Activated T-cell treated with anti-CD3 and anti-CD28 coated beads, Interleukin-2, amount 50 U/mL, for 4 hours (primary cell): ENCODE results near the gene LIPI. TPM values are rescaled to one million over a fixed set of nuclear protein-coding genes. Genes with fewer than 3 reads are reported as not detected.
"Not testable (repeated sequence)": the region's sequence is repeated elsewhere in the genome, so short reads cannot be mapped to it uniquely, and the experiment has no call there.

Experiments
- ATAC-seq, 2 donors: fragments of 200-7000 bp; cut with Tn5 transposase; one replicate each; pipeline ENCODE4 v1.10.0; 2021
- DNase-seq: peaks from one replicate; pipeline ENCODE4 v3.0.0-alpha.2; 2020
- H3K27me3 Mint-ChIP-seq: one replicate; pipeline ENCODE4 v1.8.0; 2021; ENCODE audit warnings: low read depth, mixed read lengths
- H3K36me3 Mint-ChIP-seq: one replicate; pipeline ENCODE4 v1.8.0; 2022; ENCODE audit warnings: mixed read lengths; ENCODE audit not compliant: insufficient read depth
- H3K4me1 Mint-ChIP-seq: one replicate; pipeline ENCODE4 v1.8.0; 2021; ENCODE audit warnings: low read depth, mixed read lengths
- H3K4me3 Mint-ChIP-seq: one replicate; pipeline ENCODE4 v1.8.0; 2021; ENCODE audit warnings: mild to moderate bottlenecking, moderate library complexity, mixed read lengths
- H3K9me3 Mint-ChIP-seq: one replicate; pipeline ENCODE4 v1.8.0; 2021; ENCODE audit warnings: mixed read lengths
- total RNA-seq, 3 donors: library from RNA; stranded (reverse); gene quantifications; one replicate each; pipeline ENCODE4 v1.2.1, GENCODE V29; 2021

LIPI gene
- total RNA-seq, 3 donors from 2014 or later, result not detected

GRCh38 chr21:14096172-14096571 is 114.6 kb downstream of the LIPI start:
- DNase-seq (no peak), ATAC-seq (no peak)
- Mint-ChIP-seq H3K36me3 (peaks cover 9% of the 10 kb centered on the region), H3K4me3 (no peak overlapping the region), H3K4me1 (no peaks in the 10 kb centered on the region), H3K9me3 (no peaks in the 10 kb centered on the region), H3K27me3 (no peaks in the 10 kb centered on the region)

GRCh38 chr21:14095056-14095455 is 115.7 kb downstream of the LIPI start:
- Mint-ChIP-seq H3K36me3 (peaks cover 9% of the 10 kb centered on the region), H3K27me3 (no peaks in the 10 kb centered on the region), H3K9me3 (no peaks in the 10 kb centered on the region), H3K4me3 (no peak overlapping the region), H3K4me1 (no peaks in the 10 kb centered on the region)
- ATAC-seq (no peak), DNase-seq (no peak)

DNA sequence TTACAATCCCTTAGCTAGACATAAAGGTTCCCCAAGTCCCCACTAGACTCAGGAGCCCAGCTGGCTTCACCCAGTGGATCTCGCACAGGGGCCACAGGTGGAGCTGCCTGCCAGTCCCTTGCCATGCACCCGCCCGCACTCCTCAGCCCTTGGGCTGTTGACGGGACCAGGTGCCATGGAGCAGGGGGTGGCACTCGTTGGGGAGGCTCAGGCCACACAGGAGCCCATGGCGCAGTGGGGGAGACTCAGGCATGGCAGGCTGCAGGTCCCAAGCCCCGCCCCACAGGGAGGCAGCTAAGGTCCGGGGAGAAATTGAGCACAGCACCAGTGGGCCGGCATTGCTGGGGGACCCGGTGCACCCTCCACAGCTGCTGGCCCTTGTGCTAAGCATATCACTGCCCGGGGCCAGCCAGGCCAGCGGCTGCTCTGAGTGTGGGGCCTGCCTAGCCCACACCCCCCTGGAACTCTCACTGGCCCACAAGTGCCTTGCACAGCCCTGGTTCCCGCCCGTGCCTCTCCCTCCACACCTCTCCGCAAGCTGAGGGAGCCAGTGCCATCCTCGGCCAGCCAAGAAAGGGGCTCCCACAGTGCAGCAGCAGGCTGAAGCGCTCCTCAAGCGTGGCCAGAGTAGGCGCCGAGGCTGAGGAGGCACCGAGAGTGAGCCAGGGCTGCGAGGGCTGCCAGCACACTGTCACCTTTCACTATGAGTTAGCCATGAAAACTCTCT is 117.8 kb downstream of the LIPI start:
- Mint-ChIP-seq H3K9me3 (no peaks in the 10 kb centered on the region), H3K36me3 (peaks cover 6% of the 10 kb centered on the region), H3K27me3 (no peaks in the 10 kb centered on the region), H3K4me3 (no peak overlapping the region), H3K4me1 (no peaks in the 10 kb centered on the region)
- DNase-seq, result no peak
- no peak for ATAC-seq

DNA sequence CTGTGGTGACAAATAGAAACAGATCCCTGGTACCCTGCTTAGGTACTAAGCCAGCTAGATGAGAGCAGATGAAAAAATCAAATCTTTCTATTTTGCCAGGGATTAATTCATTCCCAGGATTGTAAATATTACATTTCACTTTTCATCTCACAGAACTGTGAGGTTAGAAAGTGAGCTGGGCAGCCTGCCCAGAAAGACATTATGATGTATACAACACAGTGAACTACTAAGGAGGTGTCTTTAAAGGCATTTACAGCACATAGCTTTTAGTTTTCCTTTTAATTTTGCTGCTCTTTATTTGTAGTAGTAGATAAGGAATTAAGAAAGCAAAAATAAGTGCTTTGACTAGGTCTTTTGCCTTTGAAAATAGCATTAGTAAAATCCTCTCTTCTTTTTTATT is 120.6 kb downstream of the LIPI start:
- DNase-seq, ATAC-seq, H3K4me3 Mint-ChIP-seq, H3K36me3 Mint-ChIP-seq, H3K4me1 Mint-ChIP-seq, H3K9me3 Mint-ChIP-seq, H3K27me3 Mint-ChIP-seq: not testable (repeated sequence)

DNA sequence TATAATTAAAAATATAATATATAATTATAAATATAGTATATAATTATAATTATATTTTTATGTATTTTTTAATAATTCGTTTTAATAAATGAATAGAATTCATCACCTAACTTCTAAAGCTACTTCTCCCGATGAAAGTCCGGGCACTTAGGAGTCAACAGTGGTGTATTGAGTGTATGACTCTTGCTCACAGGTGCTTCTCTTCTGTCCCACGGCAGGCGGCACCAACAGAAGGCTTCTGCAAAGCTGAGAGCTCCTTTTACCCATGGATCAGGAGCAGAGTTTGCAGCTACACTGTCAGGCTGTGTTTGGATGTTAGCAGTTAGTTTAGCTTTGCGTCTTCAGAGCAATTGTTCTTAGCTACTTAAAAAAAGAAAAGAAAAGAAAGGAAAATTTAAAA is 122.4 kb downstream of the LIPI start:
- H3K4me1 Mint-ChIP-seq, result no peaks in the 10 kb centered on the region
- H3K27me3 Mint-ChIP-seq, result no peaks in the 10 kb centered on the region
- H3K4me3 Mint-ChIP-seq, result no peak overlapping the region
- ATAC-seq, result no peak
- H3K9me3 Mint-ChIP-seq, result no peaks in the 10 kb centered on the region
- H3K36me3 Mint-ChIP-seq, result no peaks in the 10 kb centered on the region
- DNase-seq, result no peak

GRCh38 chr21:14086553-14086952 is 124.2 kb downstream of the LIPI start:
- no peaks in the 10 kb centered on the region for H3K4me1 Mint-ChIP-seq
- ATAC-seq (peak in 1 of 2 donors; percentile 57), DNase-seq (no peak)
- no peak overlapping the region for H3K4me3 Mint-ChIP-seq
- no peaks in the 10 kb centered on the region for H3K27me3 Mint-ChIP-seq
- H3K9me3 Mint-ChIP-seq, result no peaks in the 10 kb centered on the region
- no peaks in the 10 kb centered on the region for H3K36me3 Mint-ChIP-seq

DNA sequence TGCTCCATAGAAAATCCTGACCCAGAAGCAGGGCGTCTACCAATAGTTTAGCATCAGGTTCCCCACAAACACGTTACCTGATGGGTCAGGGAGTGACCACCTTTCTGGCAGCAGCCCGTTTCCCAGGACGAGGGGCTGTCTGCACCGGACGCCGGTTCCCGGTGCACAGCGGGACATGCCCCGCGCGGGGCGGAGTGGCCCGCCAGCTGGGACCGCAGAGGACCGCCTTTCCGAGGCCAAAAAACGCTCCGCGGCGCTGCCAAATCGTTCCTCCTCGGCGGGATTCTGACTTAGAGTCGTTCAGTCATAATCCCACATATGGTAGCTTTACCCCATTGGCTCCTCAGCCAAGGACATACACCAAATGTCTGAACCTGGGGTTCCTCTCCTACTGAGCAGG is 126.1 kb downstream of the LIPI start:
- H3K9me3 Mint-ChIP-seq, result peaks cover 6% of the 10 kb centered on the region
- ATAC-seq, result no peak
- no peaks in the 10 kb centered on the region for H3K4me1 Mint-ChIP-seq
- H3K36me3 Mint-ChIP-seq, result no peaks in the 10 kb centered on the region
- H3K27me3 Mint-ChIP-seq, result no peaks in the 10 kb centered on the region
- no peak for DNase-seq
- no peak overlapping the region for H3K4me3 Mint-ChIP-seq

DNA sequence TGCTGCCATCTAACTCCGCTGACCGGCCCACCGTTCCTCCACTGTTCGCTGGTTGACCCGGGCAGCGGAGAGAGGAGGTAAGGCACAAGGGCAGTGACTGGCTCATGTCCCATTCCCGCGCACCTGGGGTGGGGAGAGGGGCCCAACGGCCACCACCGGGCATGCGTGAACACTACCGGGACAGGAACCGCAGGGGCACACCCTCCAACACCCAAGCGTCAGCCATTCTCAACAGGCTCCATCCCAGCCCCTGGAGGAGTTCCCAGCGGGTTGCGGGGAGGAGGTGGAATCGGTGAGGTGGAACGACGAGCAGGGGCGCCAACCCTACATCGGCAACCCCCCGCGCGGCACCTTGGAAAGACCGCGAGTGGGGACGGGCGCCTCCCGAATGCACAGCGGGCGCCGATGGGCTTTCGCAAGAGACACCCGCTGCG is 126.7 kb downstream of the LIPI start:
- H3K36me3 Mint-ChIP-seq, result no peaks in the 10 kb centered on the region
- H3K4me1 Mint-ChIP-seq, result no peaks in the 10 kb centered on the region
- ATAC-seq (no peak), DNase-seq (no peak)
- H3K27me3 Mint-ChIP-seq, result no peaks in the 10 kb centered on the region
- H3K4me3 Mint-ChIP-seq, result no peak overlapping the region
- H3K9me3 Mint-ChIP-seq, result peaks cover 6% of the 10 kb centered on the region

GRCh38 chr21:14080764-14081096 is 130.0 kb downstream of the LIPI start:
- H3K36me3 Mint-ChIP-seq, result no peaks in the 10 kb centered on the region
- DNase-seq, result no peak
- H3K4me1 Mint-ChIP-seq, result no peaks in the 10 kb centered on the region
- H3K27me3 Mint-ChIP-seq, result no peaks in the 10 kb centered on the region
- peaks cover 25% of the 10 kb centered on the region for H3K9me3 Mint-ChIP-seq
- no peak overlapping the region for H3K4me3 Mint-ChIP-seq
- ATAC-seq, result no peak

DNA sequence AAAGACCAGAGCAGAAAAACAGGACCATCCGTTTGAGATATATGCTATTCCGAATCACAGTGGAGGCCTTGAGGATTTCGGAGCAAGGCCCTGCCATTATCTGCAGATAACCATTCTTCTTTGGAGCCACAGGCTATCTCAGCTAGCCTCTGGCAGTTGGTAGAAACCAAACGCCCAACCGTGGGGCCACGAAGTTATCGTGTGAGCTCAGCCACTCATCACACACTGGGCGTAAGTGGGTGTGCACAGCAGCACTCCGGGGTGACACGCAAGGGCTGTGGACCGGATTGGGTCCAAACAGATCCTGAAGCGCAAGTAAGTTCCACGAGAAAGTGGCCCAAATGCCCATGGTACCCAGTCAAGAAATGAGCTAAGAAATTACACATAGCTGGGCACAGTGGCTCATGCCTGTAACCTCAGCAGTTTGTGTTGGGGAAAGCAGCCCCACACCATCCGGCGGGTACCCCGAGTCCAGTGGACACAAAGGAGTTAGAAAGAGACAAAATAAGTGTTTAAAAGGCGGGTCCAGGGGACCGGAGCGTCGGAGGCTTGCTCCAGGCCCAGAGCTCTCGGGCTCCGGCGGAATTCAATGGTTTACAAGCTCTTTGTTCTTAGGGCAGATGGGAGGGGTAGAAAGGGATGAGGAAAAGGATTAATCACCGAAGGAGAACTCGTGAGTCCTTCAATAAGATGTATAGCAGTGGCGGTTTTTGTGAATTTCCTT is 130.6 kb downstream of the LIPI start:
- Mint-ChIP-seq H3K4me3 (no peak overlapping the region), H3K9me3 (peaks cover 25% of the 10 kb centered on the region)

GRCh38 chr21:14078746-14079375 is 131.9 kb downstream of the LIPI start:
- H3K27me3 Mint-ChIP-seq, result no peaks in the 10 kb centered on the region
- no peak overlapping the region for H3K4me3 Mint-ChIP-seq
- H3K36me3 Mint-ChIP-seq, result no peaks in the 10 kb centered on the region
- peaks cover 25% of the 10 kb centered on the region for H3K9me3 Mint-ChIP-seq
- DNase-seq (no peak), ATAC-seq (no peak)
- H3K4me1 Mint-ChIP-seq, result no peaks in the 10 kb centered on the region

More for the DNA sequence above, 130.6 kb downstream of the LIPI start:
- H3K4me1 Mint-ChIP-seq, result no peaks in the 10 kb centered on the region
- ATAC-seq, result no peak
- no peaks in the 10 kb centered on the region for H3K27me3 Mint-ChIP-seq
- DNase-seq, result no peak
- H3K36me3 Mint-ChIP-seq, result no peaks in the 10 kb centered on the region

- DNase-seq, result no peak
- Mint-ChIP-seq H3K4me3 (no peak overlapping the region), H3K4me1 (no peaks in the 10 kb centered on the region), H3K36me3 (no peaks in the 10 kb centered on the region), H3K27me3 (no peaks in the 10 kb centered on the region), H3K9me3 (peaks cover 25% of the 10 kb centered on the region)
- ATAC-seq, result peak in 1 of 2 donors; percentile 48
These were observed 134.5 kb downstream of the LIPI start for GRCh38 chr21:14076143-14076806.

DNA sequence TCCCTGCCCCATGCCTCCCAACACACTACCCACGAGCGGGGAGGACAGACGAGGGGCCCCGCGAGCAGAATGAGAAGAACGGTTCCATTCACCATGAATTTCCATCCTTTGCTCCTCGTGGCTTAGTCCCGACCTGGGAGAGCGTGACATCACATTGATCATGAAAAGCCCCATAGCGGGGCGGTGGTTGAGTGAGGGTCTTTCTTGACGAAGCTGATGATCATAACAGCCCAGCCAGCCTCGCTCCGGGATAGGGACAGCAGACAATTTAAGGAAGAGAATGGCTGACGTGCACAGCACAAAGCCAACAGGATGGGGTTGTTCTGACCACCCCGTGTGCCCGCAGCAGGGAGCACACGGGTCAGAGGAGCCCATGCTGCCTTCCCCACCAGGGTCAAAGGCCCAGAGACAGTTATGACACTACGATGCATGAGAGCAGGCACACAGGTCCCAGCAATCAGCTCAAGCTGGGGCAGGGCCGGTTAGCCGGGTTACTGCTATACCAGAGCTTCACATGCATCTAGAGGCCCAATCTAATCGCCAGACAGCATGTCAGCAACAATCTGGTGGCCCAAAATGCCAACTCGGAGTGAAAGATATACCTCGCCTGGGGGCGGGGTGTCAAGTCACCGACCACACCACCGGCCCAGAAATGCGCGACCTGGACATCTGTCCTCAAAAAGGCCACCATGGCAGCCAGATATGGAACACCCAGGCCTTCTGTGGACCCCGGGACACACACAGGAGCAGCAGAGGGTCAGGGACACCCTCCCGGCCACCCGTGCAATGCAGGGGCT is 135.2 kb downstream of the LIPI start:
- no peak overlapping the region for H3K4me3 Mint-ChIP-seq
- H3K27me3 Mint-ChIP-seq, result no peaks in the 10 kb centered on the region
- H3K9me3 Mint-ChIP-seq, result peaks cover 22% of the 10 kb centered on the region
- no peaks in the 10 kb centered on the region for H3K36me3 Mint-ChIP-seq
- DNase-seq, result no peak
- H3K4me1 Mint-ChIP-seq, result no peaks in the 10 kb centered on the region
- no peak for ATAC-seq

- ATAC-seq, result no peak
- no peak overlapping the region for H3K4me3 Mint-ChIP-seq
- no peaks in the 10 kb centered on the region for H3K36me3 Mint-ChIP-seq
- no peaks in the 10 kb centered on the region for H3K4me1 Mint-ChIP-seq
- no peaks in the 10 kb centered on the region for H3K27me3 Mint-ChIP-seq
- no peak for DNase-seq
- H3K9me3 Mint-ChIP-seq, result peaks cover 18% of the 10 kb centered on the region
These were observed 136.6 kb downstream of the LIPI start for GRCh38 chr21:14074177-14074576.
